Stomach (tissue), 9 donors: ENCODE results near the gene IQCE. TPM values are rescaled to one million over a fixed set of nuclear protein-coding genes. Genes with fewer than 3 reads are reported as not detected.

Source experiments
- DNase-seq, 2 donors: peaks; one replicate each; pipeline versions ENCODE4 v3.0.0 to v3.0.0-alpha.2; 2013 to 2019
- H3K27ac ChIP-seq, 5 donors: fragments of 200-600 bp in 4 of 5; sonication (generic) in 4 of 5; one replicate each; pipeline ENCODE4 v1.5.1; 2013 to 2019; ENCODE audit warnings: mild to moderate bottlenecking in 1 of 5, moderate library complexity in 1 of 5
- H3K27me3 ChIP-seq, 3 donors: fragments of 200-600 bp; sonication (generic); one replicate each; pipeline ENCODE4 v1.5.1; 2017 to 2019; ENCODE audit warnings: mixed run types in 1 of 3
- H3K36me3 ChIP-seq, 4 donors: fragments of 200-600 bp; sonication (generic); 1 replicate in 3 of 4; 2 replicates in 1 of 4; pipeline ENCODE4 v1.5.1; 2016 to 2019
- H3K4me1 ChIP-seq, 4 donors: fragments of 200-600 bp; sonication (generic); one replicate each; pipeline ENCODE4 v1.5.1; 2016 to 2019
- H3K4me3 ChIP-seq, 4 donors: fragments of 200-600 bp; sonication (generic) in 3 of 4; one replicate each; pipeline ENCODE4 v1.5.1; 2016 to 2019; ENCODE audit warnings: mild to moderate bottlenecking in 1 of 4
- H3K9me3 ChIP-seq, 4 donors: fragments of 200-600 bp; sonication (generic); one replicate each; pipeline ENCODE4 v1.5.1; 2016 to 2019
- CTCF ChIP-seq, 7 experiments: fragments of 450-650 bp in 4 of 7; fragments of 200-600 bp in 3 of 7; sonication (generic) in 3 of 7; IDR thresholded peaks; one replicate each; pipeline ENCODE4 v1.5.1; 2016 to 2019; ENCODE audit warnings: antibody characterized with exemption in 7 of 7, control low read depth in 2 of 7, mild to moderate bottlenecking in 1 of 7
- EP300 ChIP-seq: sonication (generic); formaldehyde crosslinking; IDR thresholded peaks from one replicate; pipeline ENCODE4 v1.6.1; 2017; ENCODE audit warnings: antibody characterized with exemption
- POLR2A ChIP-seq, 4 donors: fragments of 450-650 bp; IDR thresholded peaks; one replicate each; pipeline ENCODE4 v1.6.1; 2016; ENCODE audit warnings: antibody characterized with exemption in 4 of 4, control low read depth in 2 of 4, mild to moderate bottlenecking in 1 of 4, moderate library complexity in 1 of 4
- POLR2AphosphoS5 ChIP-seq, 3 donors: sonication (generic); formaldehyde crosslinking; IDR thresholded peaks; one replicate each; pipeline ENCODE4 v1.6.1; 2016; ENCODE audit warnings: antibody characterized with exemption in 3 of 3
- WGBS, 5 donors: extraction: QIAGEN DNeasy Blood & Tissue Kit in 3 of 5; methylation state at CpG; one replicate each; pipeline versions ENCODE4 v1.1.5 to v1.1.7; 2013 to 2018; 5-methylcytosine and 5-hydroxymethylcytosine counted together
- intact Hi-C: fragments of 100-400 bp; cut with DNase I; formaldehyde crosslinking; loops from one replicate; pipeline ENCODE4 v1.15.1; 2023; ENCODE audit warnings: low total_unique reads
- polyA plus RNA-seq, 3 donors: library from polyadenylated mRNA; stranded (reverse); fragments of 200-250 nt; gene quantifications; one replicate each; pipeline ENCODE4 v1.2.3, GENCODE V29; 2013
- total RNA-seq, 5 donors: library from RNA; depleted of rRNA; stranded (reverse); fragments of >200 nt; gene quantifications; one replicate each; pipeline versions ENCODE4 v1.1.0 to v1.2.3, GENCODE V29; 2014 to 2016
- donor health status: healthy with polysubstance abuse.
- donor health status: Bipolar disorder and iron deficiency.
- donor health status: healthy.

IQCE gene
- total and polyA plus RNA-seq, 8 donors, result 1.8 to 248 (median 10.9) TPM

GRCh38 chr7:2513702-2514101, 45.1 kb upstream of the IQCE start:
- H3K36me3 ChIP-seq, result no peaks in the 10 kb centered on the region
- peaks cover 30 to 54% (median 51%) of the 10 kb centered on the region in 4 donors for H3K4me1 ChIP-seq
- WGBS, 5 donors, result 95 to 99% (median 96%) methylated on average over 7 of the region's 7 CpGs; no CpG with 5 or more reads in 1 of the 5 donors
- no peak overlapping the region for H3K4me3 ChIP-seq
- peak in 1 of 2 donors; percentile 72 for DNase-seq
- TF ChIP-seq POLR2AphosphoS5 (IDR thresholded peaks at IDR 0.05) (no peak), CTCF (IDR thresholded peaks at IDR 0.05) (no peak), EP300 (no peak), POLR2A (IDR thresholded peaks at IDR 0.05) (no peak)
- intact Hi-C loops, result no loop called here
- no peaks in the 10 kb centered on the region for H3K9me3 ChIP-seq
- H3K27me3 ChIP-seq, result peaks cover 0 to 6% (median 0%) of the 10 kb centered on the region in 3 donors
- H3K27ac ChIP-seq, result no peak overlapping the region

- Histone ChIP-seq H3K27me3 (peaks cover 0 to 12% (median 0%) of the 10 kb centered on the region in 3 donors), H3K4me3 (no peak overlapping the region), H3K4me1 (peaks cover 37 to 52% (median 47%) of the 10 kb centered on the region in 4 donors), H3K9me3 (no peaks in the 10 kb centered on the region), H3K27ac (no peak overlapping the region), H3K36me3 (no peaks in the 10 kb centered on the region)
- intact Hi-C loops, result no loop called here
- TF ChIP-seq POLR2A (IDR thresholded peaks at IDR 0.05) (no peak), POLR2AphosphoS5 (IDR thresholded peaks at IDR 0.05) (no peak), EP300 (no peak), CTCF (IDR thresholded peaks at IDR 0.05) (no peak)
- DNase-seq, result no peak
- WGBS, 5 donors, result 79 to 95% (median 85%) methylated on average over 9 of the region's 9 CpGs
Measured at GRCh38 chr7:2514473-2515423, 44.0 kb upstream of the IQCE start.

DNA sequence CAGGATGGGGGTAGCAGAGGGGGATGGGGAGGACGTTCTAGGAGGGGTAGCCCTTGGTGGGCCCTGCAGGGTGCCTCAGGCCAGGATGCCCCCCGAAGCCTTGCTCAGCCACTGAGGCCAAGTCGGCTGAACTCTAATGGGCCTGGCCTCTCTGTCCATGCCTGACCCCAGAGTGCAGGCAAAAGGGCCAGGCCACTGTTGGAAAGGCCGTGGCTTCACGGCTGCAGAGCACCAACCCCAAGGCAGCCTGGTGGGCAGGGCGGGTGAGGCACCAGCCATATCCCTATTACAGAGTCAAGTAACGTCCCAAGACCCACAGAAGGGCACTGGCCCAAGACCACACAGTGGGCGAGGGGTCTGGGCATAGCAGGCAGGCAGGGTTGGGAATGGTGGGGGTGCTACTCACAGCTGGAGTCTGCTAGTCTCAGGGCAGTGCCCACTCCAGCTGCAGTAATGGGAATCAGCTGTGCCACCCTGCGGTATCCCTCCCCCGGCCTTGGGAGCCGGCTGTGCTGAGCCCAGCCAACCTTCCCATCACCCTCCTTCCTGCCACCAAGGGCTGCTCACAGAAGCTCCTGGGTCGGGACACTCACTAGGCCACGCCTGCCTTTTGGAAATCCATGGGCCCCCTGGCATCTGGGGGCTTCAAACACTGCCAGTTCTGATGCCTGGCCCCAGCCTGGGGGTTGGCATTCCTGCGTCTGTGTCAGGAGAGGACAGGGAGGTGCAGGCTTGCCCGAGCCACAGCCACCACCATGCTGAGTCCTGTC, 43.2 kb upstream of the IQCE start:
- Histone ChIP-seq H3K27me3 (peaks cover 0 to 18% (median 0%) of the 10 kb centered on the region in 3 donors), H3K4me1 (peaks cover 37 to 50% (median 45%) of the 10 kb centered on the region in 4 donors), H3K4me3 (no peak overlapping the region), H3K9me3 (no peaks in the 10 kb centered on the region), H3K27ac (no peak overlapping the region), H3K36me3 (no peaks in the 10 kb centered on the region)
- no peak for DNase-seq
- intact Hi-C loops, result no loop called here
- TF ChIP-seq POLR2A (IDR thresholded peaks at IDR 0.05) (no peak), CTCF (IDR thresholded peaks at IDR 0.05) (no peak), EP300 (no peak), POLR2AphosphoS5 (IDR thresholded peaks at IDR 0.05) (no peak)
- 92 to 98% (median 93%) methylated on average over 6 to 15 of the region's 15 CpGs for WGBS, 5 donors

- TF ChIP-seq EP300 (no peak), POLR2AphosphoS5 (IDR thresholded peaks at IDR 0.05) (no peak), CTCF (IDR thresholded peaks at IDR 0.05) (no peak), POLR2A (IDR thresholded peaks at IDR 0.05) (no peak)
- Histone ChIP-seq H3K9me3 (no peaks in the 10 kb centered on the region), H3K4me3 (no peak overlapping the region), H3K4me1 (peaks cover 37 to 50% (median 45%) of the 10 kb centered on the region in 4 donors), H3K36me3 (no peaks in the 10 kb centered on the region), H3K27ac (no peak overlapping the region), H3K27me3 (peaks cover 0 to 24% (median 5%) of the 10 kb centered on the region in 3 donors)
- no peak for DNase-seq
- WGBS, 5 donors, result 74 to 97% (median 88%) methylated on average over 5 to 8 of the region's 8 CpGs
- intact Hi-C loops, result no loop called here
Measured at GRCh38 chr7:2516194-2516555, 42.6 kb upstream of the IQCE start.
